Upper lobe of left lung (tissue), 6 donors: Measurements from ENCODE around the gene BAG5. TPM values are rescaled to one million over a fixed set of nuclear protein-coding genes. Genes with fewer than 3 reads are reported as not detected.

Experiments
- ATAC-seq, 2 donors: fragments of 200-7000 bp; cut with Tn5 transposase; one replicate each; pipeline ENCODE4 v1.9.1; 2022; ENCODE audit warnings: mild to moderate bottlenecking in 2 of 2, moderate library complexity in 2 of 2; ENCODE audit not compliant: low FRiP score in 2 of 2
- DNase-seq, 2 donors: peaks; one replicate each; pipeline ENCODE4 v3.0.0-alpha.2; 2019 to 2020
- H3K27ac ChIP-seq, 4 donors: fragments of 200-600 bp; sonication (generic); one replicate each; pipeline ENCODE4 v1.5.1; 2016 to 2019
- H3K27me3 ChIP-seq, 4 donors: fragments of 200-600 bp; sonication (generic); one replicate each; pipeline ENCODE4 v1.5.1; 2017 to 2019
- H3K36me3 ChIP-seq, 4 donors: fragments of 200-600 bp; sonication (generic); one replicate each; pipeline ENCODE4 v1.5.1; 2016 to 2019
- H3K4me1 ChIP-seq, 4 donors: fragments of 200-600 bp; sonication (generic); one replicate each; pipeline ENCODE4 v1.5.1; 2018 to 2019
- H3K4me3 ChIP-seq, 4 donors: fragments of 200-600 bp; sonication (generic); one replicate each; pipeline ENCODE4 v1.5.1; 2017 to 2019; ENCODE audit warnings: mild to moderate bottlenecking in 2 of 4, moderate library complexity in 1 of 4
- H3K9me3 ChIP-seq, 4 donors: fragments of 200-600 bp; sonication (generic); one replicate each; pipeline ENCODE4 v1.5.1; 2018 to 2019
- CTCF ChIP-seq, 6 experiments: fragments of 450-650 bp in 4 of 6; fragments of 200-600 bp in 2 of 6; sonication (generic) in 2 of 6; IDR thresholded peaks; one replicate each; pipeline ENCODE4 v1.5.1; 2016 to 2019; ENCODE audit warnings: antibody characterized with exemption in 6 of 6
- EP300 ChIP-seq, 4 donors: sonication (generic); formaldehyde crosslinking; IDR thresholded peaks; one replicate each; pipeline ENCODE4 v1.5.1; 2017; ENCODE audit warnings: antibody characterized with exemption in 4 of 4, control low read depth in 2 of 4
- POLR2A ChIP-seq, 4 donors: fragments of 450-650 bp; IDR thresholded peaks; one replicate each; pipeline ENCODE4 v1.5.1; 2016 to 2017; ENCODE audit warnings: antibody characterized with exemption in 4 of 4, mild to moderate bottlenecking in 2 of 4
- POLR2AphosphoS5 ChIP-seq, 2 donors: sonication (generic); formaldehyde crosslinking; IDR thresholded peaks; one replicate each; pipeline ENCODE4 v1.5.1; 2017; ENCODE audit warnings: antibody characterized with exemption in 2 of 2
- WGBS, 2 donors: methylation state at CpG; one replicate each; pipeline ENCODE4 v1.1.5; 2017 to 2018; 5-methylcytosine and 5-hydroxymethylcytosine counted together
- total RNA-seq, 6 donors: library from RNA; depleted of rRNA in 4 of 6; stranded (reverse); fragments of >200 nt in 4 of 6; gene quantifications; one replicate each; pipeline versions ENCODE4 v1.1.0 to v1.2.1, GENCODE V29; 2016 to 2021
- donor health status: DM: no; HTN: no; CAD: no; lungs with moderate emphysema.
- donor health status: DM: no; HTN: yes; CAD: no; lungs with severe emphysema.

The BAG5 gene
- total RNA-seq, 6 donors from 2014 or later = 12.6 to 36.9 (median 27.1) TPM

DNA sequence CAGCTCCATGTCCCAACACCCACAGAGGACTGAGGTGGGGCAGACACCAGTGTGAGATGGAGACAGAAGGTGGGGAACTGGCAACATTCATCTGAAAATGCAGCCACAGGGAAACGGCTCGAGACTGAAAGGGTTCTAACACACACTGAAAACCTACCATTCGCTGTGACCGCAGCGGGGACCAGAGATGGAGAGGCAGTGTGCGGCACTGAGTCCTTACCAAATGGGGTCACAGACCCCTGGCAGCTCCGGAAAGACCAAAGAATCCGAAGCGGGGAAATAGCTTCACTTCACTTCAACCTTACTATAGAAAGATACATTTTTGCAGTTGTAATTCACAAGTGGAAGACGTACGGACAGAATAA is 9.6 kb downstream of the BAG5 start:
- Histone ChIP-seq H3K4me1 (peaks cover 16 to 38% (median 24%) of the 10 kb centered on the region in 4 donors), H3K27me3 (no peaks in the 10 kb centered on the region), H3K4me3 (no peak overlapping the region), H3K9me3 (no peaks in the 10 kb centered on the region), H3K27ac (peak overlapping the region; percentile 15 to 80 (median 66)), H3K36me3 (peaks cover 0 to 6% (median 4%) of the 10 kb centered on the region in 4 donors)
- DNase-seq (no peak), ATAC-seq (no peak)
- TF ChIP-seq CTCF (IDR thresholded peaks at IDR 0.05) = no peak
- TF ChIP-seq POLR2AphosphoS5 (IDR thresholded peaks at IDR 0.05) = no peak
- WGBS, 2 donors = 95 to 98% methylated on average over 11 of the region's 11 CpGs

DNA sequence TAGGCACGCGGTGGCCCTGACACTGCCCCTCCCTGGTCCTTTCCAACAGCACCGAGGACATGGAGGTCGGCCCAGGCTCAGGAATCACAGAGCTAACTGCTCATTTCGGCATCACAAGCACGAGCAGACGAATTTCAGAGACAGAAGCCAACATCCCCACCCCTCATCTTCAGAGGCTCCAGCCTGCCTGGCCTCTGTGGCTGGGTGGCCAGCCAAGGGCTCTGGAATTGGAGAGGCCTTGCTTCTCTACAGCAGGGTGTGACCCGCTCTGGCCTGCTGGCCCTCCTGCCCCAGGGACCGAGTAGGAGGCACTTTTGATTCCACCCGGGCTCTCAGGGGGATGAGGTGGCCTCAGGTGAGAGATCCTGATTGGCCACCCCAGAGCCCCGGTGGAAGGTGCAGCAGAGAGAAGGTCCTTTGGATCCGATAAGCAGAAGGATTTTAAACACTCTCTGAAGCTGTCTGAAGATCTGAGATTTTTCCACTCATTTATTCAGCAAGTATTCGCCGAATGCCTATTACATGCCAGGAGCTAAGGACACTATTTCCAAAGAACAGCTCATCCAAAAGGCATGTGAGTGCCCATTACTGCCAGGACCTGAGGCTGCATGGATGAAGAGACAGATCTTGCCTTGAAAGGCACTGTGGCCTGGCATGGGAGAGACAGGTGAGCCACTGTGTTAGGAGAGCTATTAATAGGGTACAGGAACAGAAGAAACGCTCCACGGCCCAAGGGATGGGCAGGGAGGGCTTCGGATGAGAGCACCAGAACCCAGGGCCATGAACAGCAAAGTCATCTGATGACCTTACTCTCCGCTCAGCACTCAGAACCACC is 10.2 kb downstream of the BAG5 start:
- DNase-seq = peak in 1 of 2 donors; percentile 74

GRCh38 chr14:103551338-103551762 is 11.1 kb downstream of the BAG5 start:
- peak overlapping the region in 2 of 4 donors; percentile 4 to 35 for H3K4me3 ChIP-seq

More for the DNA sequence above, 10.2 kb downstream of the BAG5 start:
- no peaks in the 10 kb centered on the region for H3K27me3 ChIP-seq
- peaks cover 10 to 32% (median 19%) of the 10 kb centered on the region in 4 donors for H3K4me1 ChIP-seq
- H3K4me3 ChIP-seq = peak overlapping the region in 2 of 4 donors; percentile 5 to 35
- H3K9me3 ChIP-seq = no peaks in the 10 kb centered on the region
- no peak for TF ChIP-seq CTCF (IDR thresholded peaks at IDR 0.05)
- peak in 1 of 4 donors; percentile 36 for TF ChIP-seq POLR2A (IDR thresholded peaks at IDR 0.05)
- no peak for TF ChIP-seq EP300 (IDR thresholded peaks at IDR 0.05)
- WGBS, 2 donors = 75 to 76% methylated on average over 8 to 17 of the region's 18 CpGs
- ATAC-seq = peak; percentile 75 to 76
- H3K27ac ChIP-seq = peak overlapping the region; percentile 70 to 85 (median 80)
- H3K36me3 ChIP-seq = peaks cover 0 to 4% (median 3%) of the 10 kb centered on the region in 4 donors

GRCh38 chr14:103550451-103551337 is 11.8 kb downstream of the BAG5 start:
- ATAC-seq (peak in 1 of 2 donors; percentile 5), DNase-seq (peak in 1 of 2 donors; percentile 79)
- H3K4me1 ChIP-seq = peaks cover 15 to 34% (median 18%) of the 10 kb centered on the region in 4 donors
- H3K9me3 ChIP-seq = no peaks in the 10 kb centered on the region
- TF ChIP-seq EP300 (IDR thresholded peaks at IDR 0.05) (no peak), POLR2A (IDR thresholded peaks at IDR 0.05) (no peak), CTCF (IDR thresholded peaks at IDR 0.05) (no peak), POLR2AphosphoS5 (IDR thresholded peaks at IDR 0.05) (no peak)
- H3K4me3 ChIP-seq = peak overlapping the region in 2 of 4 donors; percentile 4 to 35
- 74 to 81% methylated on average over 17 to 20 of the region's 22 CpGs for WGBS, 2 donors
- peaks cover 0 to 4% (median 2%) of the 10 kb centered on the region in 4 donors for H3K36me3 ChIP-seq
- peak overlapping the region; percentile 70 to 85 (median 80) for H3K27ac ChIP-seq
- no peaks in the 10 kb centered on the region for H3K27me3 ChIP-seq

More at GRCh38 chr14:103551338-103551762, 11.1 kb downstream of the BAG5 start:
- ATAC-seq = peak in 1 of 2 donors; percentile 68
- no peaks in the 10 kb centered on the region for H3K27me3 ChIP-seq
- H3K9me3 ChIP-seq = no peaks in the 10 kb centered on the region
- 73 to 78% methylated on average over 16 to 17 of the region's 17 CpGs for WGBS, 2 donors
- peaks cover 0 to 4% (median 2%) of the 10 kb centered on the region in 4 donors for H3K36me3 ChIP-seq
- TF ChIP-seq POLR2AphosphoS5 (IDR thresholded peaks at IDR 0.05) = peak in 1 of 2 donors; percentile 38
- no peak for TF ChIP-seq EP300 (IDR thresholded peaks at IDR 0.05)
- peak overlapping the region; percentile 70 to 85 (median 80) for H3K27ac ChIP-seq
- peaks cover 13 to 34% (median 18%) of the 10 kb centered on the region in 4 donors for H3K4me1 ChIP-seq
- DNase-seq = peak in 1 of 2 donors; percentile 79
